GM13976 (cell line): ENCODE data around the gene PRSS3.
"Not testable (repeated sequence)": the region's sequence is repeated elsewhere in the genome, so short reads cannot be mapped to it uniquely, and the experiment has no call there.

ENCODE experiments used
- DNase-seq: peaks from one replicate; pipeline ENCODE4 v3.0.0; 2012; ENCODE audit warnings: low spot score
- CTCF ChIP-seq: IDR thresholded peaks from 2 replicates; pipeline ENCODE4 v1.5.1; 2012; ENCODE audit warnings: borderline replicate concordance, mild to moderate bottlenecking; ENCODE audit not compliant: insufficient read depth; ENCODE audit errors: extremely low read depth, missing control alignments, control extremely low read depth
- in situ Hi-C: fragments of 300-500 bp; cut with MboI; formaldehyde crosslinking; loops from one replicate; pipeline ENCODE4 v1.12.0; 2022; ENCODE audit warnings: low sequenced_read_pairs, mixed read lengths, inconsistent platforms; ENCODE audit not compliant: unreplicated experiment

The PRSS3 gene

GRCh38 chr9:33835625-33836260, 40.4 kb downstream of the PRSS3 start:
- no peak for TF ChIP-seq CTCF
- DNase-seq = no peak
- in situ Hi-C loops = no loop called here

- in situ Hi-C loops, DNase-seq: not testable (repeated sequence)
Measured at GRCh38 chr9:33836261-33836660, 40.9 kb downstream of the PRSS3 start.

- in situ Hi-C loops = no loop called here
- no peak for DNase-seq
- TF ChIP-seq CTCF = no peak
Measured at GRCh38 chr9:33837138-33837537, 41.8 kb downstream of the PRSS3 start.

GRCh38 chr9:33840381-33840780, 45.0 kb downstream of the PRSS3 start:
- in situ Hi-C loops = no loop called here
- no peak for DNase-seq
- TF ChIP-seq CTCF = no peak

- no peak for TF ChIP-seq CTCF
- in situ Hi-C loops = no loop called here
- DNase-seq = no peak
Measured at GRCh38 chr9:33843312-33843961, 48.1 kb downstream of the PRSS3 start.

GRCh38 chr9:33846231-33846630, 50.9 kb downstream of the PRSS3 start:
- in situ Hi-C loops = no loop called here
- TF ChIP-seq CTCF = no peak
- DNase-seq = no peak

GRCh38 chr9:33847894-33848205, 52.5 kb downstream of the PRSS3 start:
- DNase-seq, in situ Hi-C loops: not testable (repeated sequence)
